ENCODE measurements around the gene GNAS-AS1.

DNA sequence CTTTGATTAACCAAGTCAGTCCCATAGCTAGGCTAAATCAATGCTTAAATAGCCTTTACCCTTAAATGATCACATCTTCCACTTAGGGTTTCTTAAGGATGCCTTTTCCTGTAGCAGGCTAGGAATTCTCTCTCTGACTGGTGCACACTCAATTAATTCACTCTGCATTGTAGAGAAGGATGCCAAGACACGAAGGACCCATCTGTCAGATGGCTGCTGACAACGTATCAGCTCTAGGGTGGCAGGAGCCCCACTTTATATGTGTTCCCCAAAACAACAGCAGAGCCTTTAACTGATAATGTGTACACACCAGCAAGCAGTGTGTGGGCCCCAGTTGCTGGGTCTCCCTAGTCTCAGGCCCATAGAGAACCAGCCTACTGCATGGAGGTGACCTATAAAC is 15.1 kb upstream of the GNAS-AS1 start:
- TF ChIP-seq, protein P1, sequence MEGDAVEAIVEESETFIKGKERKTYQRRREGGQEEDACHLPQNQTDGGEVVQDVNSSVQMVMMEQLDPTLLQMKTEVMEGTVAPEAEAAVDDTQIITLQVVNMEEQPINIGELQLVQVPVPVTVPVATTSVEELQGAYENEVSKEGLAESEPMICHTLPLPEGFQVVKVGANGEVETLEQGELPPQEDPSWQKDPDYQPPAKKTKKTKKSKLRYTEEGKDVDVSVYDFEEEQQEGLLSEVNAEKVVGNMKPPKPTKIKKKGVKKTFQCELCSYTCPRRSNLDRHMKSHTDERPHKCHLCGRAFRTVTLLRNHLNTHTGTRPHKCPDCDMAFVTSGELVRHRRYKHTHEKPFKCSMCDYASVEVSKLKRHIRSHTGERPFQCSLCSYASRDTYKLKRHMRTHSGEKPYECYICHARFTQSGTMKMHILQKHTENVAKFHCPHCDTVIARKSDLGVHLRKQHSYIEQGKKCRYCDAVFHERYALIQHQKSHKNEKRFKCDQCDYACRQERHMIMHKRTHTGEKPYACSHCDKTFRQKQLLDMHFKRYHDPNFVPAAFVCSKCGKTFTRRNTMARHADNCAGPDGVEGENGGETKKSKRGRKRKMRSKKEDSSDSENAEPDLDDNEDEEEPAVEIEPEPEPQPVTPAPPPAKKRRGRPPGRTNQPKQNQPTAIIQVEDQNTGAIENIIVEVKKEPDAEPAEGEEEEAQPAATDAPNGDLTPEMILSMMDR (IDR thresholded peaks at IDR 0.05): no peak
- TF ChIP-seq POLR2A (IDR thresholded peaks at IDR 0.05) (no peak), EP300 (IDR thresholded peaks at IDR 0.05) (no peak)
